Mesendoderm (in vitro differentiated cells): ENCODE measurements around the gene DRG2.

Experiments used
- DNase-seq: peaks from one replicate; pipeline ENCODE4 v3.0.0; 2013
- H2AK5ac ChIP-seq: 2 replicates; pipeline ENCODE4 v1.6.1; 2013; ENCODE audit warnings: low read length, inconsistent platforms
- H2BK120ac ChIP-seq: 2 replicates; pipeline ENCODE4 v1.6.1; 2013; ENCODE audit warnings: low read depth, mild to moderate bottlenecking, low read length, moderate library complexity, mixed read lengths
- H2BK15ac ChIP-seq: replicated peaks from 2 replicates; pipeline ENCODE4 v1.6.1; 2013; ENCODE audit warnings: low read depth, mild to moderate bottlenecking, moderate library complexity
- H2BK5ac ChIP-seq: 2 replicates; pipeline ENCODE4 v1.6.1; 2013; ENCODE audit warnings: low read length, inconsistent platforms
- H3K18ac ChIP-seq: 2 replicates; pipeline ENCODE4 v1.6.1; 2013; ENCODE audit warnings: mild to moderate bottlenecking, low read length, mixed read lengths
- H3K23ac ChIP-seq: one replicate; pipeline ENCODE4 v1.6.1; 2013; ENCODE audit warnings: low read length
- H3K27ac ChIP-seq: 2 replicates; pipeline ENCODE4 v1.5.1; 2013; ENCODE audit warnings: low read depth, mild to moderate bottlenecking, inconsistent platforms, low read length, moderate library complexity
- H3K27me3 ChIP-seq: 2 replicates; pipeline ENCODE4 v1.6.1; 2013; ENCODE audit warnings: low read length, control low read depth, mild to moderate bottlenecking, inconsistent platforms; ENCODE audit not compliant: insufficient read depth, poor library complexity
- H3K36me3 ChIP-seq: 2 replicates; pipeline ENCODE4 v1.6.1; 2013; ENCODE audit warnings: low read length, inconsistent platforms; ENCODE audit not compliant: control insufficient read depth, insufficient read depth
- H3K4ac ChIP-seq: one replicate; pipeline ENCODE4 v1.6.1; 2013; ENCODE audit warnings: low read depth, mild to moderate bottlenecking, low read length, moderate library complexity
- H3K4me1 ChIP-seq: 2 replicates; pipeline ENCODE4 v1.6.1; 2013; ENCODE audit warnings: low read depth, low read length, inconsistent platforms; ENCODE audit not compliant: control insufficient read depth
- H3K4me2 ChIP-seq: 2 replicates; pipeline ENCODE4 v1.6.1; 2013; ENCODE audit warnings: low read length
- H3K4me3 ChIP-seq: 2 replicates; pipeline ENCODE4 v1.5.1; 2013; ENCODE audit warnings: mild to moderate bottlenecking, low read length
- H3K56ac ChIP-seq: one replicate; pipeline ENCODE4 v1.6.1; 2013; ENCODE audit warnings: low read length
- H3K79me1 ChIP-seq: 2 replicates; pipeline ENCODE4 v1.6.1; 2013; ENCODE audit warnings: low read length, inconsistent platforms
- H3K79me2 ChIP-seq: 2 replicates; pipeline ENCODE4 v1.6.1; 2013; ENCODE audit warnings: mild to moderate bottlenecking, low read length; ENCODE audit not compliant: control insufficient read depth, insufficient read depth
- H3K9ac ChIP-seq: 2 replicates; pipeline ENCODE4 v1.6.1; 2013; ENCODE audit warnings: low read length, inconsistent platforms
- H4K5ac ChIP-seq: one replicate; pipeline ENCODE4 v1.6.1; 2013; ENCODE audit warnings: low read length
- H4K8ac ChIP-seq: one replicate; pipeline ENCODE4 v1.6.1; 2013; ENCODE audit warnings: low read depth, mild to moderate bottlenecking, control low read depth, low read length, moderate library complexity
- WGBS: extraction: QIAGEN DNeasy Blood & Tissue Kit; methylation state at CpG from one replicate; pipeline ENCODE4 v1.1.7; 2013; ENCODE audit warnings: low lambda C conversion rate, missing lambda C conversion rate; ENCODE audit not compliant: insufficient coverage; ENCODE audit errors: extremely low coverage; 5-methylcytosine and 5-hydroxymethylcytosine counted together

DRG2 gene

GRCh38 chr17:18040261-18040858 is 47.4 kb upstream of the DRG2 start:
- no peak overlapping the region for H3K23ac ChIP-seq
- no peaks in the 10 kb centered on the region for H3K27me3 ChIP-seq
- WGBS: no CpG with 5 or more reads among the region's 6 CpGs
- no peak overlapping the region for H3K4ac ChIP-seq
- H3K36me3 ChIP-seq: no peaks in the 10 kb centered on the region
- peaks cover 7% of the 10 kb centered on the region for H3K4me1 ChIP-seq
- no peak for DNase-seq
- H3K4me3 ChIP-seq: peak overlapping the region; percentile 68
- peak overlapping the region; percentile 77 for H3K9ac ChIP-seq
- H4K8ac ChIP-seq: no peak overlapping the region
- peak overlapping the region; percentile 84 for H3K4me2 ChIP-seq
- H3K79me2 ChIP-seq: peaks cover 2% of the 10 kb centered on the region
- no peak overlapping the region for H2BK15ac ChIP-seq
- H2BK120ac ChIP-seq: no peak overlapping the region
- no peak overlapping the region for H3K27ac ChIP-seq
- H2AK5ac ChIP-seq: no peak overlapping the region
- H3K56ac ChIP-seq: peak overlapping the region; percentile 88
- no peak overlapping the region for H3K18ac ChIP-seq
- H4K5ac ChIP-seq: no peak overlapping the region
- peaks cover 16% of the 10 kb centered on the region for H3K79me1 ChIP-seq
- H2BK5ac ChIP-seq: no peak overlapping the region

GRCh38 chr17:18041776-18042175 is 46.0 kb upstream of the DRG2 start:
- H3K4me1 ChIP-seq: peaks cover 7% of the 10 kb centered on the region
- no peak overlapping the region for H3K4me3 ChIP-seq
- no peak overlapping the region for H2BK15ac ChIP-seq
- no CpG with 5 or more reads among the region's 1 CpG for WGBS
- no peak overlapping the region for H3K4me2 ChIP-seq
- H2BK5ac ChIP-seq: no peak overlapping the region
- H3K79me1 ChIP-seq: peaks cover 16% of the 10 kb centered on the region
- H3K36me3 ChIP-seq: no peaks in the 10 kb centered on the region
- no peak overlapping the region for H2AK5ac ChIP-seq
- H4K8ac ChIP-seq: no peak overlapping the region
- peaks cover 2% of the 10 kb centered on the region for H3K79me2 ChIP-seq
- no peak overlapping the region for H3K4ac ChIP-seq
- no peaks in the 10 kb centered on the region for H3K27me3 ChIP-seq
- no peak overlapping the region for H3K9ac ChIP-seq
- no peak for DNase-seq
- no peak overlapping the region for H2BK120ac ChIP-seq
- H3K27ac ChIP-seq: no peak overlapping the region
- H3K23ac ChIP-seq: no peak overlapping the region
- no peak overlapping the region for H3K18ac ChIP-seq
- no peak overlapping the region for H4K5ac ChIP-seq
- H3K56ac ChIP-seq: peak overlapping the region; percentile 32

- Histone ChIP-seq H3K4me1 (peaks cover 7% of the 10 kb centered on the region), H2BK120ac (no peak overlapping the region), H3K27me3 (no peaks in the 10 kb centered on the region), H3K23ac (no peak overlapping the region), H4K5ac (no peak overlapping the region), H3K79me2 (peaks cover 2% of the 10 kb centered on the region), H3K36me3 (peaks cover 2% of the 10 kb centered on the region), H4K8ac (no peak overlapping the region), H2AK5ac (no peak overlapping the region), H3K4me2 (no peak overlapping the region), H2BK5ac (no peak overlapping the region), H3K18ac (no peak overlapping the region), H2BK15ac (no peak overlapping the region), H3K79me1 (peaks cover 13% of the 10 kb centered on the region), H3K9ac (no peak overlapping the region), H3K27ac (no peak overlapping the region), H3K4ac (no peak overlapping the region), H3K4me3 (no peak overlapping the region), H3K56ac (no peak overlapping the region)
- no CpG with 5 or more reads among the region's 8 CpGs for WGBS
- no peak for DNase-seq
These were observed 44.8 kb upstream of the DRG2 start for GRCh38 chr17:18042983-18043382.

GRCh38 chr17:18043491-18043890 is 44.3 kb upstream of the DRG2 start:
- WGBS: no CpG with 5 or more reads among the region's 1 CpG
- H2BK120ac ChIP-seq: no peak overlapping the region
- peak; percentile 35 for DNase-seq

GRCh38 chr17:18044609-18045008 is 43.1 kb upstream of the DRG2 start:
- Histone ChIP-seq H2BK15ac (no peak overlapping the region), H3K4me3 (no peak overlapping the region), H3K9ac (no peak overlapping the region), H2BK5ac (no peak overlapping the region), H3K4ac (no peak overlapping the region), H3K36me3 (peaks cover 2% of the 10 kb centered on the region), H3K18ac (no peak overlapping the region), H3K23ac (no peak overlapping the region), H3K79me2 (peaks cover 2% of the 10 kb centered on the region), H3K56ac (no peak overlapping the region), H3K27me3 (no peaks in the 10 kb centered on the region), H3K4me2 (no peak overlapping the region), H2AK5ac (no peak overlapping the region), H3K79me1 (peaks cover 9% of the 10 kb centered on the region), H3K4me1 (peaks cover 3% of the 10 kb centered on the region), H2BK120ac (no peak overlapping the region), H4K5ac (no peak overlapping the region), H3K27ac (no peak overlapping the region), H4K8ac (no peak overlapping the region)
- WGBS: no CpG with 5 or more reads among the region's 3 CpGs
- DNase-seq: no peak

More at GRCh38 chr17:18043491-18043890, 44.3 kb upstream of the DRG2 start:
- Histone ChIP-seq H4K5ac (no peak overlapping the region), H3K27ac (no peak overlapping the region), H3K79me1 (peaks cover 9% of the 10 kb centered on the region), H3K79me2 (peaks cover 2% of the 10 kb centered on the region), H3K4me2 (no peak overlapping the region), H3K27me3 (no peaks in the 10 kb centered on the region), H3K9ac (no peak overlapping the region), H3K23ac (no peak overlapping the region), H2BK5ac (no peak overlapping the region), H3K4me3 (no peak overlapping the region), H3K36me3 (peaks cover 2% of the 10 kb centered on the region), H2AK5ac (no peak overlapping the region), H3K56ac (no peak overlapping the region), H3K4ac (no peak overlapping the region), H3K4me1 (peaks cover 3% of the 10 kb centered on the region), H2BK15ac (no peak overlapping the region), H4K8ac (no peak overlapping the region), H3K18ac (no peak overlapping the region)
